Fibroblast of pulmonary artery (primary cell): Measurements from ENCODE around the gene ATXN7L2.

Source experiments
- DNase-seq: peaks from one replicate; pipeline ENCODE4 v3.0.0-alpha.2; 2010; ENCODE audit warnings: low read depth
- H3K4me3 ChIP-seq: replicated peaks from 2 replicates; pipeline ENCODE4 v1.5.1; 2011; ENCODE audit warnings: low read depth, mild to moderate bottlenecking, control low read depth, low read length, moderate library complexity
- CTCF ChIP-seq: IDR thresholded peaks from 2 replicates; pipeline ENCODE4 v1.5.1; 2011; ENCODE audit warnings: mild to moderate bottlenecking, control low read depth, low read length, inconsistent platforms; ENCODE audit errors: missing control alignments

ATXN7L2 gene

GRCh38 chr1:109535971-109536491 is 52.3 kb downstream of the ATXN7L2 start:
- no peak for TF ChIP-seq CTCF
- no peak for DNase-seq
- H3K4me3 ChIP-seq = no peak overlapping the region

GRCh38 chr1:109537450-109538178 is 53.9 kb downstream of the ATXN7L2 start:
- H3K4me3 ChIP-seq = no peak overlapping the region
- TF ChIP-seq CTCF = no peak
- no peak for DNase-seq

- TF ChIP-seq CTCF = no peak
- no peak for DNase-seq
Measured at GRCh38 chr1:109538827-109539555, 55.3 kb downstream of the ATXN7L2 start.

GRCh38 chr1:109539676-109540075 is 56.0 kb downstream of the ATXN7L2 start, which contains the start of gene GPR61:
GPR61 (plus strand) TSS chr1:109539872; CDS start chr1:109543023, 3,151 bp downstream.
- no peak within 1 kb of the TSS for H3K4me3 ChIP-seq
- DNase-seq = no peak
- TF ChIP-seq CTCF = no peak

More at GRCh38 chr1:109538827-109539555, 55.3 kb downstream of the ATXN7L2 start:
- no peak overlapping the region for H3K4me3 ChIP-seq

- DNase-seq = no peak
- no peak overlapping the region for H3K4me3 ChIP-seq
- no peak for TF ChIP-seq CTCF
Measured at GRCh38 chr1:109541102-109541501, 57.4 kb downstream of the ATXN7L2 start.
